ENCODE measurements around the gene CD5L.

CD5L gene

DNA sequence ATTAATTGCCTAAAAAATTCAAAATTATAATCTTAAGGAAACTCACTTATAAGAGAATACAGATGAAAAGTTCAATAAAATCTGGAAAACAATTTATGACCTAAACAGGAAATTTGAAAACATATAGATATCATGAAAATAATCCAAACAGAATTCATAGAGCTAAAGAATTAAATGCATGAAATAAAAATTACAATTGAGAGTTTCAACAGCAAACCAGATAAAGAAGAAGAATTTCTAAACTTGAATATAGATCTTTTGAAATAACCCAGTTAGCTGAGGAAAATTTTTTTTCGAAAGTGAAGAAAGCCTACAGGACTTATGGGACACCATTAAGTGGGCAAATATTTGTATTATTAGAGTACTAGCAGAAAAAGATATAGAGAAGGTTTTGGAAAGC is 28.3 kb downstream of the CD5L start:
- no peak for DNase-seq (ENCODE audit: low read depth, low spot score)

DNA sequence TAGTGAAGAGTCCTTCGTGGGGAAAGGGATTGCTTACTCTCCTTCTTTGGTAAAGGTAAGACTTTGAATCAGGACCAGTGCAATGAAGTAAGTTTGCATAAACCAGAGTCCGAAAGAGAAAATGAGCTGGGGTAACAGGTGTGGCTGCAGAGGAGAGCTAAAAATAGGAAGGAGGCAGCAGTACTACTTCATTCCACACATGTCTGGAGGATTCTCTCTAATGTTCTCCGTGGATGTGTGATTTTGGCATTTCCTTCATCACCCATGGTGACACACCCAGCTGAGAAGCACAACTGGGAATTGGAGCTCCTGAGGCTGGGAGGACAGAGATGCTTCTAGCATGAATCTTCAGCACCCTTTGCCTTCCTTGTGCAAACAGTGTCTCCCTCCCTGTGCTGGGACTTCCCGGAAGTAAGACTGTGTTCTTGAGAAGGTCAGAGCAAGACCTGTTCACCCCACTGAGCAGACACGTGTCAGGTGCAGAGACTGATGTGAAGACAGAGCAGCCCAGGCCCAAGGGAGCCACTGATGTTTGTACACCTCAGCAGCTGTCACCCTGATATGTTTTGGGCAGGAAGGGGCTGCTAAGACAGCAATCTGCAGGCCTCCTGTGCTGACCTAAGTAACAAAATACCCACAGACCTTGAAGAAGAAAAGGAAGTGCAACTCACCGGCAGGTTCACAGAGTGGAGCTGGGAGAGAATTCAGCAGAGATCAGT is 35.0 kb downstream of the CD5L start:
- DNase-seq (ENCODE audit: low read depth, low spot score) = no peak

DNA sequence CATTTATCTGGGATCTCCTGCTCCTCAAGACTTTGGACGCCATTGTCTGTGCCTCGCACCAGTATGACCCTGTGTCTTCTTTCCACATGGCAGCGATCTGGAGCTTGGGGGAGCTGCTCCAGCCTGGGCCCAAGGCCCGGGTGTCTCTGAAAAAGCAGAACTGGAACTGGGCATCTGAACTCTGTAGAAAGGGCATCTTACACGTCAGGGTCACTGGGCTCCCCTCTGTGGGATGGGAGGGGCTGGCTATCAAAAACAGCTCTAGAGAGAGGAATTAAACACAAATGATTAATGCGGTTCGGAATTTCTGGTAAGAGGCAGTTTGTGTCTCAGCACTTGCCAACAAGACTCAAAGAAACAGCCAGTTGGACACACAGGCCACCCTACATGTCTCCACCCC is 37.8 kb downstream of the CD5L start:
- no peak for DNase-seq (ENCODE audit: low read depth, low spot score)

DNA sequence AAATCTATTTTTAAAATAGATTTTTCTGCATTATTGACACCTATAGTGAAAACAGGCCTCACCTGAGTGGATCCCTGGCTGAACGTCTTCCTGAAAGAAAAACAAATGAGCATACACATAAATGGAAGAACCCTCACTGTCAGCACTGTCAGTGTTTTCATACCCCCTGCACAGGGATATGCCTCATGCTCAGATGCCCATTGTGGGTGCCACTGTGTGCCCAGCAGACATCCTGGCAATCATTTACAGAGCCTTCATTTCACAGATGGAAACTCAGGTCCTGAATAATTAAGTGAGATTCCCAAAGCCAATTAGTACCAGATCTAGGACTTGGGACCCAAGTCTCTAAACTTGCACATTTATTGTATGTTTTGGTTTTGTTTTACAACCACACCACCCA is 41.6 kb downstream of the CD5L start:
- no peak for DNase-seq (ENCODE audit: low read depth, low spot score)

DNA sequence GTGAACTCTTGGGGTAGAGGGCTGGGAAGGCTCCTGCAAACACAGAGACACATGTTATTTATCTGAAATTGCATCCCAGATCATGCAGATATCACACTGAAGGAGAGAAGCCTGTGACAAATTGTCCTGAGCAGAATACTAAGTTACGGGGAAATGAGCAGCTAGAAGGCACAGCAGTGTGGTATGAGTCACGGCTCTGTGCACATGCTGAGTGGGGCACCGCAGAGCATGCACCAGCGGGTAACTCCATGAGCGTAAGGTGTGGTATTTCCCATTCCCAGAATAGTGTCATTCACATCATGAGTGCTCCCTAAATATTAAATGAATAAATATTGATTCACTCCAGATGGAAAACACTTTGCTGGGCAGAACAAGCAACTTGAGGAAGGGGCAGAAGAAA is 43.4 kb downstream of the CD5L start:
- DNase-seq (ENCODE audit: low read depth, low spot score) = no peak

DNA sequence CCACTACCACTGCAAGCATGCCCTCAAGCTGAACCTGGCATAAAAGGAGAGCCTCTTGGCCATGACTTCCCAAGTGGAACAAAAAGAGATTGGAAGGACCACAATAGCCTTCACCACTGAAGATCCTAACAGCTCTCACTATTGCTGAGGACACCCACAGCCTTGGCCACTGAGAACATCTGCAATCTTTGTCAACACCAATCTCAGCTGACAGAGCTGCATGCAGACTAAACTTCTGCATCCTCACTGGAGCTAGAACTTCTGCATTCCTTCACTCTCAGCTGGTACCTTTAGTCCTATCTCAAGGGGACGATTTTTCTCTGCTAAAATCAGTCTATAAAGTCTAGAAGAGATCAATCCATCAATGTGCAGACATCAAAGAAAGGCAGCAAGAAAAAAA is 56.4 kb downstream of the CD5L start:
- no peak for DNase-seq (ENCODE audit: low read depth, low spot score)

DNA sequence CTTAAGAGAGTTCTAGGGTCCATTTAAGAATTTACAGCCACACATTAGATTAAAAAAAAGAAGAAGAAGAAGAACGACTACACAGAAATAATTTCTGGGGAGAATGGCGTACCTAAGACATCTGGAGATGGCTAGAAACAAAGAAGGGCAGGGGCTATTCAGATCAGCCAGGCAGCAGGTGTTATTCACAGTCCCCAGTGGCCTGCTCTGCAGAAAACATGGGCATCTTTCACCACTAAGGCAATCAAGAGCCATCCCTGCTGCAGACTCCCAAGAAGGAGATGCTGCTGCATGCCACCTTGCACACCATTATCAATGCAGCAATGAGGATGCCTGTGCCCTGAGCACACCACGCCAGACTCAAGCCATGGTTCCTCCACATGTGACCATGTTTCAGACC is 56.8 kb downstream of the CD5L start:
- no peak for DNase-seq (ENCODE audit: low read depth, low spot score)

DNA sequence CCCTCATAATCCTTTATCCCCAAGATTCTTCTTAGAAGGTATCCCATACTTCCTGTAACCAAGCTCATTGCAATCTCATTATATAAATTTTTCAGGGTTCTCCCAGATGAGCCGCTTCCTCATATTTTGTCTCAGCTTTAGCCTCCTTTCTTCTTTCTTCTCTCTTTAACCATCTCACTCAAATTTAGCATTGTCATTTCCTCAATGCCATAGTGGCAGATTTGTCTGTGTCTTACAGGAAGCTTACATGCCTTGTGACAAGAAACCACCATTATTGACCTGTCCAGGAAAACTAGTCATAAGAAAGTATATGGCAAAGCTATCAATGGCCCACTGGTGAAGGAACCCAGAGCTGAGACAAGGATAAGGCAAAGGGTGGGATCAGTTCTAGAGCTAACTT is 58.7 kb downstream of the CD5L start:
- no peak for DNase-seq (ENCODE audit: low read depth, low spot score)

DNA sequence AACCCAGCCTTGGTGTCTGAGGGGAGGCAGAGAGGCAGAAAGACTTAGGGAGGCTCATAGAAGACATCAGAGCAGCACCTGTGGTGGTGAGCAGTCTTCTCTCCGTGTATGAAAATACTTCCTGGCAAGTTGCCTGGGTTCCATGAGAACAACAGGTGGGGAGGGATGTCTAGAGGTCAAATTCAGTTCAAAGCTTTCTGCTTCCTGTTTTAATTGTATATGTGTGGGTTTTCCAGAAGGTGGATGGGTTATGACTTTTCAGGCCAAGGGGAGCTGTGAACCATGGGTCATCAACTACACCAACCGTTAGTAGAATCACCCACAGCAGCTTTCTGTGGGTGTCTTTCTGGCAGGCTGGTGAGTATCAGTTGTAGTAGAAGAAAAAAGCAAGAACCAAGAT is 60.6 kb downstream of the CD5L start:
- no peak for DNase-seq (ENCODE audit: low read depth, low spot score)
